ENCODE measurements around the gene C1orf116.
"Not testable (repeated sequence)": the region's sequence is repeated elsewhere in the genome, so short reads cannot be mapped to it uniquely, and the experiment has no call there.

C1orf116 gene

GRCh38 chr1:207055386-207056001 is 22.9 kb upstream of the C1orf116 start:
- in situ Hi-C loops (cut with HindIII; ENCODE audit: low pct_unique_long_range_greater_than_20kb, low sequenced_read_pairs) = no loop called here
- no peak for DNase-seq (ENCODE audit: low read depth in 1 of 2, low spot score in 1 of 2)
- no peak for TF ChIP-seq JUND (IDR thresholded peaks at IDR 0.05; ENCODE audit: low read depth)

GRCh38 chr1:207054491-207054890 is 21.9 kb upstream of the C1orf116 start:
- no peak for TF ChIP-seq JUND (IDR thresholded peaks at IDR 0.05; ENCODE audit: low read depth)

GRCh38 chr1:207052911-207053769 is 20.6 kb upstream of the C1orf116 start, which contains the start of gene PFKFB2:
TSS of gene PFKFB2 (plus strand) at chr1:207053275. CDS start at chr1:207054718, 1,443 bp downstream.
- peak; percentile 99 to 100 for DNase-seq (ENCODE audit: low read depth in 1 of 2, low spot score in 1 of 2)
- in situ Hi-C loops (cut with HindIII; ENCODE audit: low pct_unique_long_range_greater_than_20kb, low sequenced_read_pairs) = no loop called here
- TF ChIP-seq JUND (IDR thresholded peaks at IDR 0.05; ENCODE audit: low read depth) = no peak

More at GRCh38 chr1:207054491-207054890, 21.9 kb upstream of the C1orf116 start:
- in situ Hi-C loops (cut with HindIII; ENCODE audit: low pct_unique_long_range_greater_than_20kb, low sequenced_read_pairs) = no loop called here
- DNase-seq (ENCODE audit: low read depth in 1 of 2, low spot score in 1 of 2) = no peak

- DNase-seq (ENCODE audit: low read depth in 1 of 2, low spot score in 1 of 2) = peak in 1 of 2 experiments; percentile 23
These were observed 18.8 kb upstream of the C1orf116 start, which contains the start of gene YOD1 for GRCh38 chr1:207051191-207051943. TSS of gene YOD1 (minus strand) at chr1:207051208. CDS start at chr1:207051030, 178 bp downstream.

GRCh38 chr1:207050480-207051190 is 18.1 kb upstream of the C1orf116 start:
- DNase-seq (ENCODE audit: low read depth in 1 of 2, low spot score in 1 of 2) = peak; percentile 54 to 93
- in situ Hi-C loops (cut with HindIII; ENCODE audit: low pct_unique_long_range_greater_than_20kb, low sequenced_read_pairs) = no loop called here
- no peak for TF ChIP-seq JUND (IDR thresholded peaks at IDR 0.05; ENCODE audit: low read depth)

More at GRCh38 chr1:207051191-207051943, 18.8 kb upstream of the C1orf116 start, which contains the start of gene YOD1:
- no peak for TF ChIP-seq JUND (IDR thresholded peaks at IDR 0.05; ENCODE audit: low read depth)
- in situ Hi-C loops (cut with HindIII; ENCODE audit: low pct_unique_long_range_greater_than_20kb, low sequenced_read_pairs) = no loop called here

- in situ Hi-C loops (cut with HindIII; ENCODE audit: low pct_unique_long_range_greater_than_20kb, low sequenced_read_pairs) = no loop called here
- peak; percentile 56 to 72 for DNase-seq (ENCODE audit: low read depth in 1 of 2, low spot score in 1 of 2)
- TF ChIP-seq JUND (IDR thresholded peaks at IDR 0.05; ENCODE audit: low read depth) = no peak
These were observed 17.4 kb upstream of the C1orf116 start for GRCh38 chr1:207049974-207050391.

- no peak for TF ChIP-seq JUND (IDR thresholded peaks at IDR 0.05; ENCODE audit: low read depth)
- in situ Hi-C loops (cut with HindIII; ENCODE audit: low pct_unique_long_range_greater_than_20kb, low sequenced_read_pairs) = no loop called here
- DNase-seq (ENCODE audit: low read depth in 1 of 2, low spot score in 1 of 2) = no peak
These were observed 17.0 kb upstream of the C1orf116 start for GRCh38 chr1:207049514-207049913.

GRCh38 chr1:207049054-207049453 is 16.5 kb upstream of the C1orf116 start:
- no peak for TF ChIP-seq JUND (IDR thresholded peaks at IDR 0.05; ENCODE audit: low read depth)
- in situ Hi-C loops (cut with HindIII; ENCODE audit: low pct_unique_long_range_greater_than_20kb, low sequenced_read_pairs) = no loop called here
- no peak for DNase-seq (ENCODE audit: low read depth in 1 of 2, low spot score in 1 of 2)

- DNase-seq (ENCODE audit: low read depth in 1 of 2, low spot score in 1 of 2) = no peak
- no peak for TF ChIP-seq JUND (IDR thresholded peaks at IDR 0.05; ENCODE audit: low read depth)
- in situ Hi-C loops (cut with HindIII; ENCODE audit: low pct_unique_long_range_greater_than_20kb, low sequenced_read_pairs) = no loop called here
These were observed 15.5 kb upstream of the C1orf116 start for GRCh38 chr1:207048041-207048440.

- no peak for TF ChIP-seq JUND (IDR thresholded peaks at IDR 0.05; ENCODE audit: low read depth)
- no peak for DNase-seq (ENCODE audit: low read depth in 1 of 2, low spot score in 1 of 2)
- in situ Hi-C loops (cut with HindIII; ENCODE audit: low pct_unique_long_range_greater_than_20kb, low sequenced_read_pairs) = no loop called here
These were observed 14.9 kb upstream of the C1orf116 start for GRCh38 chr1:207047505-207047904.

GRCh38 chr1:207045453-207045852 is 12.9 kb upstream of the C1orf116 start:
- DNase-seq (ENCODE audit: low read depth in 1 of 2, low spot score in 1 of 2) = no peak
- TF ChIP-seq JUND (IDR thresholded peaks at IDR 0.05; ENCODE audit: low read depth) = no peak
- in situ Hi-C loops (cut with HindIII; ENCODE audit: low pct_unique_long_range_greater_than_20kb, low sequenced_read_pairs) = no loop called here

GRCh38 chr1:207041397-207041796 is 8.8 kb upstream of the C1orf116 start:
- in situ Hi-C loops (cut with HindIII; ENCODE audit: low pct_unique_long_range_greater_than_20kb, low sequenced_read_pairs) = not testable (repeated sequence)

More at GRCh38 chr1:207041397-207041796, 8.8 kb upstream of the C1orf116 start:
- not testable (repeated sequence) for DNase-seq (ENCODE audit: low read depth in 1 of 2, low spot score in 1 of 2)

Data from T47D (cell line).